HG03565 (cell line): ENCODE data around the gene ASH1L.
"Not testable (repeated sequence)": the region's sequence is repeated elsewhere in the genome, so short reads cannot be mapped to it uniquely, and the experiment has no call there.

Experiments
- ATAC-seq: cut with Tn5 transposase; IDR thresholded peaks from one replicate; pipeline ENCODE4 v1.9.1; 2021; ENCODE audit warnings: mild to moderate bottlenecking, moderate library complexity; ENCODE audit not compliant: unreplicated experiment

Gene ASH1L

DNA sequence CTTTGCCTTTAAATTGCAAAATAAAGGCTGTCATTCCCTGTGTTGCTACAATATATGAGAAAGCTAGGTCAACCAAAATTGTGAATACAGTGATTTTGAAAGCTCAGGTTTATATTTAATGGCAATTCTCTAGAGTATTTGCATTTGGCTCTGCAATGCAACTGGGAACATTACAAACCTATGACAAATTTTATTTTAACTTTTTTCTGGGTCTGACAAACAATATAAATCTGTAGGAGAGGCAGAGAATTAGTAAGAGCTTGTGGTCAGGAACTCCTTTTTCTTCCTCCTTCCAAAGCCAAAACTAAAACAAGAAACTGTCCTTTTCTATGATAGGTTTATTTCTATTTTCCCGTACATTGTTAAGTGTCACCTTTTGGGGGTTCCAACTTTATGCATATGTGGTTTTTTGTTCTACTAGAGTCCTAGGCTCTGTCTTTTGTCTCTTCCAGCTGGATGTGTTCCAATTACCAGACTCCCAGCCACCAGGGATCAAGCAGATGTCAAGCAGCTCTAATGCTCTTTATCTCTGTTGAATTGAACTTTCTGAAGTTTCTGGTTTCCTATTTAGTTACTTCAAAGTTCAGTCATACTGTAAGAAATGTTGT, 106.9 kb downstream of the ASH1L start:
- ATAC-seq, result no peak

GRCh38 chr1:155454096-155454495, 108.5 kb downstream of the ASH1L start:
- no peak for ATAC-seq

DNA sequence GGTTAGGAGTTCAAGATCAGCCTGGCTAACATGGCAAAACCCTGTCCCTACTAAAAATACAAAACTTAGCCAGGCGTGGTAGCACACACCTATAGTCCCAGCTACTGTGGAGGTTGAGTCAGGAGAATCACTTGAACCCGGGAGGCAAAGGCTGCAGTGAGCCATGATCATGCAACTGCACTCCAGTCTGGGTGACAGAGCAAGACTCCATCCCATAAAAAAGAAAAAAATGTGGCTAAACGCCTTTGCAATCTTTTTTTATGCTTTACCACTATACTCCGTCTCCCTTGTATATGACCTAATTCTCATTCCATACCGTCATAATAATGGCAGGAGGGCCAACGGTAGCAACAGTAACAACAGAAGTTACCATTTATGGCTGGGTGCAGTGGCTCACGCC, 109.5 kb downstream of the ASH1L start:
- no peak for ATAC-seq

GRCh38 chr1:155451199-155451598, 111.4 kb downstream of the ASH1L start:
- ATAC-seq, result no peak

DNA sequence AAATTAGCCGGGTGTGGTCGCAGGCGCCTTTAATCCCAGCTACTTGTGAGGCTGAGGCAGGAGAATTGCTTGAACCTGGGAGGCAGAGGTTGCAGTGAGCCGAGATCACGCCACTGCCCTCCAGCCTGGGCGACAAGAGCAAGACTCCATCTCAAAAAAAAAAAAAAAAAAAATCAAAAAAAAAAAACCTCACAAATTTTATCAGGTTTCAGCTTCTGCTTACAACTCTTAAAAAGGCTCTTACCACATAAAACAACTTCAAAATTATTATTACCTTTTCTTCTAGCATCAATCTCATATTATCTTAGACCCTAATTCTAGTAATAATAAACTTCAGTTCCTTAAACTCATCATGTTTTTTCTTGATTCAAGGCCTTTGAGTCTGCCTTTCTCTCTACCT, 120.2 kb downstream of the ASH1L start:
- not testable (repeated sequence) for ATAC-seq

DNA sequence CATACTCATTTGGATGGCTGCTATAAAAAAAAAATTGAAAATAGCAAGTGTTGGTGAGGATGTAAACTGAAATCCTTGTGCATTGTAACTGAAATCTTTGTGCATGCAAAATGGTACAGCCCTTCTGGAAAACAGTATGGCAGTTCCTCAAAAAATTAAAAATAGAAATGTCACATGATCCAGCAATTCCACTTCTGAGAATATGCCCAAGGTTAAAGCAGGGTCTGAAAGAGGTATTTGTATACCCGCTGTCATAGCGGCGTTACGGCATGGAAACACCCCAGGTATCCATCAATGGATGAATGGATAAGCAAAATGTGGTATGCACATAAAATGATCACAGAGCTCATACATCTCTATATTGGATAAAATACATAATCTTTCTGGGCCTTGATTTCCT, 125.2 kb downstream of the ASH1L start:
- no peak for ATAC-seq

GRCh38 chr1:155433831-155434389, 128.7 kb downstream of the ASH1L start:
- ATAC-seq, result not testable (repeated sequence)

GRCh38 chr1:155433128-155433830, 129.3 kb downstream of the ASH1L start:
- ATAC-seq, result not testable (repeated sequence)

- ATAC-seq, result no peak
These were observed 138.5 kb downstream of the ASH1L start for GRCh38 chr1:155424091-155424490.

- ATAC-seq, result no peak
These were observed 141.8 kb downstream of the ASH1L start for GRCh38 chr1:155420788-155421187.

DNA sequence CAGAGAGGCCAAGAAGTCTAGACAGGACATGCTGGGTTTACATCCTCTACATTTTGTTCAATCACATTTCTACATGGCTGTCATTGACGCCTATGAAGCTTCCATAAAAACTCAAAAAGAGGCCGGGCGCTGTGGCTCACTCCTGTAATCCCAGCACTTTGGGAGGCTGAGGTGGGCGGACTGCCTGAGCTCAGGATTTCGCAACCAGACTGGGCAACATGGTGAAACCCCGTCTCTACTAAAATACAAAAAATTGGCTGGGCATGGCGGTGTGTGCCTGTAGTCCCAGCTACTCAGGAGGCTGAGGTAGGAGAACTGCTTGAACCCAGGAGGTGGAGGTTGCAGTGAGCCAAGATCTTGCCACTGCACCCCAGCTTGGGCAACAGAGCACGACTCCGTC, 150.8 kb downstream of the ASH1L start:
- not testable (repeated sequence) for ATAC-seq

- ATAC-seq, result no peak
These were observed 151.7 kb downstream of the ASH1L start for GRCh38 chr1:155410931-155411330.

- no peak for ATAC-seq
These were observed 165.6 kb downstream of the ASH1L start for GRCh38 chr1:155396874-155397476.

- no peak for ATAC-seq
These were observed 169.6 kb downstream of the ASH1L start for GRCh38 chr1:155392898-155393411.

DNA sequence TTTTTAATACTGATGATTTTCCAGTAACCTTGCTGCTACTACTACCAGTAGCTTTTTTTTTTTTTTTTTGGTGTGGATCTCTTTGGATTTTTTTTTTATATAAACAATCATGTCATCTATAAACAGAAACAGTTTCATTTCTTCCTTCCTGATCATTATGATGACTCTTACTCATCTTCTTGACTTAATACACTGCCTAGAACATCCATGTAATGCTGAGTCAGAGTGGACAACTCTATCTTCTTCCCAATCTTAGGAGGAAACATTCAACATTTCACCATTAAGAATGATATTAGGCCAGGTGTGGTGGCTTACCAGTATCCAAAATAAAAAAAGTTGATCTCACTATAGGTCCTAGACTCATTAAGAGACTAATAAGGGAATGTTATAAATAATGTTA, 172.8 kb downstream of the ASH1L start:
- no peak for ATAC-seq

DNA sequence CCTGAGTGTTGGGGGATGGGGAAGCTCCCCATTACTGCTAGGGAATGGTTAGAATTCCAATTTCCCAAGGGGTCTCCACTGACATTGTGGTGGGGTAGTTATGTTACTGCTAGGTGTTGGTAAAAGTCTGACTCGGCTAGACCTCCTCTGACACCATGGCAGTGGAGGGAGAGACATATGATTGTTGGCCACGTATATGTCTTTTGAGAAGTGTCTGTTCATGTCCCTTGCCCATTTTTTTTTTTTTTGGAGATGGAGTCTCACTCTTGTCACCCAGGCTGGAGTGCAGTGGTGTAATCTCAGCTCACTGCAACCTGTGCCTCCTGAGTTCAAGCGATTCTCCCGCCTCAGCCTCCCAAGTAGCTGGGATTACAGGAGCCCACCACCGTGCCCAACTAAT, 176.8 kb downstream of the ASH1L start:
- not testable (repeated sequence) for ATAC-seq

DNA sequence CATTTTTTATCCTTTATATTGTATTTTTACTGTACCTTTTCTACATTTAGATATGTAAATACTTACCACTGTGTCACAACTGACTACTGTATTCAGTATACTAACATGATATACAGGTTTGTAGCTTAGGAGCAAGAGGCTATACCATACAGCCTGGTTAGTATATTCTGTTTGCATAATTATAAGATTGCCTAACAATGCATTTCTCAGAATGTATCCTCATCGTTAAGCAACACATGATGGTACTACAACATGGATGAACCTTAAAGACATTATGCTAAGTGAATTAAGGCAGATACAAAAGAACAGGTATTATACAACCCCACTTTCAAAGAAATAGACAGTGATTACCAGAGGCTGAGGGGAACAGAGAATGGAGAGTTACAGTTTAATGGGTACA, 179.2 kb downstream of the ASH1L start:
- no peak for ATAC-seq

DNA sequence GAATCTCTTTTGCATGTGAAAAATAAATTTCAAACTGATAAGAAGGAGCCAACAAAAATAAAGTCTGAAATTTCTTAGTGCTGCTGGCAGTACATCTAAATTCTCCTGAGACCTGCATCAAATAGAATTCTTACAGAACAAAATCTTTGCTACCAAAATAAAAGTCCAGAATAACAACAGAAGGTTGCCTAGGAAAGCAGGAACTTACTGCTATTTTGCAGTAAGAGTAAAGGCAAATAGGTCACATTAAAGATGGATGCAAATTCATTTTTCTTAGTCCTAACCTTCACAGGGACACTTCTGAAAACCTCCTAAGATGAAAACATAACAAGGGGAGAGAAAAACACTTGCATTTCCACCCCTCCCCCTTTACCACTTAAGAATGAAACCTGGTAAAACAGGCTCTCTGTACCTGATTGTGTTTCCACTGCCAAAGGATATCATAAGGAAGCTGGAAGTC, 182.9 kb downstream of the ASH1L start:
- no peak for ATAC-seq

GRCh38 chr1:155379180-155379579, 183.4 kb downstream of the ASH1L start:
- no peak for ATAC-seq

DNA sequence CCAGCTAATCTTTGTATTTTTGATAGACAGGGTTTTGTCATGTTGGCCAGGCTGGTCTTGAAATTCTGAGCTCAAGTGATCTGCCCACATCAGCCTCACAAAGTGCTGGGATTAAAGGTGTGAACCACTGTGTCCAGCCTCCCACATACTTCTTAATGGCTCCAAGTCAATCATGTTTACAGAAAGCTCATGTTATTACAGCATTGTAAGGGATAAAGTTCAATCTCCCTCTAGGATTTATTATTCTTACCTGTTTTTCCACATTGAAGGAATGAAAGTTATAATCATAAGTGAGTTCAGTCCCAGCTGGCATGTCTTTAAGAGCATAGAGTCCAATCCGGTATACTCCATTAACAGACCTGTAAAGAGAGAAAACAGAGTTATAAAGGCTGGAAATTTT, 202.6 kb downstream of the ASH1L start:
- no peak for ATAC-seq

DNA sequence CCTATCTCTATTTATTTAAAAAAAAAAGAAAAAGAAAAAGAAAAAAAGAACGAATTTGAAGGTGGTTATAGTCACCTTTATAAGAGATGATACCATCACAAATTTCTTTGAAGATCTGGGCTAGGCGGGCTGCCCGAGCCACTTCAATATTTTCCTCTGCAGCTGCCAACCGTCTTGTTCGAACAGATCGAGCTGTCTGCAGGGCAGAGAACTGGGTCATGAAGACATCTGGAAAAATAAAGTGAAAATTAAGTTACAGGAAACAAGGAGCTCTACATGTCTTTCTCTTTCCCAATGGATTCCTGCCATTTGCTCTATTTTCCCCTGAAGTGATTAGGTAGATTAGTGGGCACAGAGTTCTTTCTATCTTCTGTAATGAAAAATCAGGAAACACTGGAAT, 210.0 kb downstream of the ASH1L start:
- no peak for ATAC-seq

DNA sequence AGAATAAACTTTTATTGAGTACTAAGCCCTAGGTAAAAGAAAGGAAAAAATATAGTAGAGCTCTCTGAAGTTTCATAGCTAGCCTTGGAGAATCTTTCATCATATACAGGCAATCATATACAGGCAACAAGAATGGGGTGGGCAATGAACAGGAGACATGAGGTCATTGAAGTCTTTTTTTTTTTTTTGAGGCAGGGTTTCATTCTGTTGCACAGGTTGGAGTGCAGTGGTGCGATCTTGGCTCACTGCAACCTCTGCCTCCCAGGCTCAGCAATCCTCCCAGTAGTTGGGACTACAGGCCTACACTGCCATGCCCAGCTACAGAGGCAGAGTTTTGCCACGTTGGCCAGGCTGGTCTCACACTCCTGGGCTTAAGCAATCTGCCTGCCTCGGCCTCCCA, 219.8 kb downstream of the ASH1L start:
- no peak for ATAC-seq
